Choroid plexus epithelial cell (primary cell): ENCODE results near the gene SUV39H1.

ENCODE experiments used
- DNase-seq: peaks from one replicate; pipeline ENCODE4 v3.0.0-alpha.2; 2010; ENCODE audit warnings: low read depth
- H3K4me3 ChIP-seq: 2 replicates; pipeline ENCODE4 v1.5.1; 2011; ENCODE audit warnings: low read depth, mild to moderate bottlenecking, control low read depth, low read length, moderate library complexity
- CTCF ChIP-seq: conservative IDR thresholded peaks from 2 replicates; pipeline ENCODE4 v1.5.1; 2011; ENCODE audit warnings: low read depth, mild to moderate bottlenecking, control low read depth, inconsistent platforms, low read length, moderate library complexity

SUV39H1 gene

GRCh38 chrX:48737213-48737938 lies 40.8 kb downstream of the SUV39H1 start:
- peak overlapping the region; percentile 63 for H3K4me3 ChIP-seq
- no peak for TF ChIP-seq CTCF
- peak; percentile 99 for DNase-seq

GRCh38 chrX:48737940-48738339 lies 41.4 kb downstream of the SUV39H1 start:
- H3K4me3 ChIP-seq, result peak overlapping the region; percentile 63
- DNase-seq, result no peak
- no peak for TF ChIP-seq CTCF

- DNase-seq, result no peak
- no peak for TF ChIP-seq CTCF
- no peak overlapping the region for H3K4me3 ChIP-seq
Observed at GRCh38 chrX:48741834-48742233, 45.3 kb downstream of the SUV39H1 start.

GRCh38 chrX:48745222-48745621 lies 48.7 kb downstream of the SUV39H1 start:
- H3K4me3 ChIP-seq, result no peak overlapping the region
- TF ChIP-seq CTCF, result no peak
- no peak for DNase-seq

GRCh38 chrX:48747415-48748016 lies 51.0 kb downstream of the SUV39H1 start:
- no peak overlapping the region for H3K4me3 ChIP-seq
- DNase-seq, result no peak
- no peak for TF ChIP-seq CTCF

- no peak for TF ChIP-seq CTCF
- DNase-seq, result no peak
Observed at GRCh38 chrX:48749182-48749581, 52.6 kb downstream of the SUV39H1 start.

GRCh38 chrX:48751343-48751742 lies 54.8 kb downstream of the SUV39H1 start:
- DNase-seq, result no peak
- H3K4me3 ChIP-seq, result no peak overlapping the region
- no peak for TF ChIP-seq CTCF

More at GRCh38 chrX:48749182-48749581, 52.6 kb downstream of the SUV39H1 start:
- no peak overlapping the region for H3K4me3 ChIP-seq
